ENCODE data around the gene RTBDN. TPM values are rescaled to one million over a fixed set of nuclear protein-coding genes. Genes with fewer than 3 reads are reported as not detected.
A peak's percentile ranks its signal among the peaks of the same experiment; 100 is the strongest.

RTBDN gene
- total RNA-seq, 4 donors from 2014 or later: not detected

DNA sequence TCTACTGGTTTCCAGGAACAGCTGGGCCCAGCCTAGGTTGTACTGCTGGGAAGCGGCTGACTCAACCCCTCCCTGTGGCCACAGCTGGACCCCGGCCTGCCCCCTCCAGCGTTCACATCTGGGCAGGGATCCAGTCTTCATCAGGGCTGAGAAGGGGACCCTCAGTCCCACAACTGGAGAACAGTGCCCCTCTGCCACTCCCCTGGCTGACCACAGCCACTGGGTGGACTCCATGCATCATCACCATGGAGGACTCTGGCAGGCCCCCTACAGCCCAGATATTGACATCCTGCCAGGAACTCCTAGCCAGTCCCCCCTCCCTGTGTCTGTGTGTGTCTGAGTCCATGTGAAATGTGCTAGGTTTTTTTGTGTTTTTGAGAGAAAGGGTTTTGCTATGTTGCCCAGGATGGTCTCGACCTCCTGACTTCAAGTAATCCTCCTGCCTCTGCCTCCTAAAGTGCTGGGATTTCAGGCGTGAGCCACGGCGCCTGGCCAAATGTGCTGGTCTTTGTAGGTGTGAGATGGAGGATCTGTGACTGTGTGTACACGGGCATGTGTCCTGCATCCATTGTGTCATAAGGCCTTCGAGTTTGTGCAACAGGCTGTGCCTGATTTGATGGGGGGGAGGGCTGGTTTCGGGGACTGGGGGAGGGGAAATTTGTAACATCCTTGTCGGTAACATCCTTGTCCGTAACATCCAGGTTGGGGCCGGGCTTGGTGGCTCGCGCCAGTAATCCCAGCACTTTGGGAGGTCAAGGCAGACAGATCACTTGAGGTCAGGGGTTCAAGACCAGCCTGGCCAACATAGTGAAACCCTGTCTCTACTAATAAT lies 55.0 kb downstream of the RTBDN start:
- intact Hi-C loops (cut with DNase I; ENCODE audit: low total_unique reads): no loop called here
- Histone ChIP-seq H3K4me1 (peaks cover 0 to 19% of the 10 kb centered on the region in 2 donors), H3K4me3 (peak overlapping the region in 1 of 2 donors; percentile 48)

GRCh38 chr19:12778905-12779161 lies 55.5 kb downstream of the RTBDN start:
- Histone ChIP-seq H3K27ac (peak overlapping the region; percentile 88 to 89), H3K4me3 (peak overlapping the region; percentile 43 to 48), H3K4me1 (peaks cover 0 to 18% of the 10 kb centered on the region in 2 donors), H3K9me3 (no peaks in the 10 kb centered on the region), H3K36me3 (no peaks in the 10 kb centered on the region), H3K27me3 (no peaks in the 10 kb centered on the region)
- TF ChIP-seq, protein P1, sequence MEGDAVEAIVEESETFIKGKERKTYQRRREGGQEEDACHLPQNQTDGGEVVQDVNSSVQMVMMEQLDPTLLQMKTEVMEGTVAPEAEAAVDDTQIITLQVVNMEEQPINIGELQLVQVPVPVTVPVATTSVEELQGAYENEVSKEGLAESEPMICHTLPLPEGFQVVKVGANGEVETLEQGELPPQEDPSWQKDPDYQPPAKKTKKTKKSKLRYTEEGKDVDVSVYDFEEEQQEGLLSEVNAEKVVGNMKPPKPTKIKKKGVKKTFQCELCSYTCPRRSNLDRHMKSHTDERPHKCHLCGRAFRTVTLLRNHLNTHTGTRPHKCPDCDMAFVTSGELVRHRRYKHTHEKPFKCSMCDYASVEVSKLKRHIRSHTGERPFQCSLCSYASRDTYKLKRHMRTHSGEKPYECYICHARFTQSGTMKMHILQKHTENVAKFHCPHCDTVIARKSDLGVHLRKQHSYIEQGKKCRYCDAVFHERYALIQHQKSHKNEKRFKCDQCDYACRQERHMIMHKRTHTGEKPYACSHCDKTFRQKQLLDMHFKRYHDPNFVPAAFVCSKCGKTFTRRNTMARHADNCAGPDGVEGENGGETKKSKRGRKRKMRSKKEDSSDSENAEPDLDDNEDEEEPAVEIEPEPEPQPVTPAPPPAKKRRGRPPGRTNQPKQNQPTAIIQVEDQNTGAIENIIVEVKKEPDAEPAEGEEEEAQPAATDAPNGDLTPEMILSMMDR (IDR thresholded peaks at IDR 0.05): no peak
- TF ChIP-seq POLR2A (IDR thresholded peaks at IDR 0.05): peak in 1 of 2 donors; percentile 6
- intact Hi-C loops (cut with DNase I; ENCODE audit: low total_unique reads): no loop called here
- no peak for DNase-seq

More for the DNA sequence above, 55.0 kb downstream of the RTBDN start:
- Histone ChIP-seq H3K9me3 (no peaks in the 10 kb centered on the region), H3K36me3 (no peaks in the 10 kb centered on the region), H3K27me3 (no peaks in the 10 kb centered on the region), H3K27ac (peak overlapping the region; percentile 88 to 89)
- TF ChIP-seq, protein P1 (IDR thresholded peaks at IDR 0.05): no peak
- peak in 1 of 2 donors; percentile 9 for TF ChIP-seq POLR2A (IDR thresholded peaks at IDR 0.05)
- peak; percentile 69 to 75 for DNase-seq

- DNase-seq: peak; percentile 72 to 76
- Histone ChIP-seq H3K27me3 (no peaks in the 10 kb centered on the region), H3K9me3 (no peaks in the 10 kb centered on the region), H3K36me3 (no peaks in the 10 kb centered on the region), H3K27ac (peak overlapping the region; percentile 88 to 89), H3K4me1 (peaks cover 0 to 12% of the 10 kb centered on the region in 2 donors), H3K4me3 (peak overlapping the region; percentile 43 to 48)
- intact Hi-C loops (cut with DNase I; ENCODE audit: low total_unique reads): no loop called here
- TF ChIP-seq, protein P1 (IDR thresholded peaks at IDR 0.05): no peak
- peak in 1 of 2 donors; percentile 31 for TF ChIP-seq POLR2A (IDR thresholded peaks at IDR 0.05)
These were observed 56.1 kb downstream of the RTBDN start for GRCh38 chr19:12778017-12778904.

DNA sequence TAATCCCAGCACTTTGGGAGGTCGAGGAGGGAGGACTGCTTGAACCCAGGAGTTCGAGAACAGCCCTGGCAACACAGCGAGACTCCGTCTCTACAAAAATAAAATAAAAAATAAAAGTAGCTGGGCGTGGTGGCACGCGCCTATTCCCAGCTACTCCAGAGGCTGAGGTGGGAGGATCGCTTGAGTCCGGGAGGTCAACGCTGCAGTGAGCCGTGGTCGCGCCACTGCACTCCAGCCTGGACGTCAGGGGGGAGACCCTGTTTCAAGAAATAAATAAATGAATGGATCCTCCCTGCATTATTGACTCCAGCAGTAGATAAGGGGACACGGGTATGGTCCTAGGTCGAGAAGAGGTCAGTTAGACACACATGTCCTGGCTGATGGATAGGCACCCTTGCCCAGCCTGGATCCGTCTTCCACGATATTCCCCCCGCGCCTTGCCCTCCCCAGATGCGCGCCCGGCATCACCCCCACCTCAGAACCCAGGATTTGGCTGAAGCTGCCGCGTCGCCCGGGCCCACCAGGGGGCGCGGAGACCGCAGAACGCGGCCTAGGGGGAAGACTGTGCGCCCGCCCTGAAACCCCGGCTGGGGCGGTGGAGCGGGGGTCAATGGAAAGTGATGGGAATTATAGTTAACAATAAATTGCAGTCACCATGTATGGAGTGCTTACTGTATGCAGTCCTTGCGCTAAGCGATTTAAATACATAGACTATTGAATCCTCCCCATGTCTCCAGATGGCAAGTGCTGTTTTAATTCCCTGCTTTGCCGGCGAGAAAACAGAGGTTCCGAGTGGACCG lies 57.0 kb downstream of the RTBDN start:
- peaks cover 0 to 11% of the 10 kb centered on the region in 2 donors for H3K4me1 ChIP-seq

More for the DNA sequence above, 57.0 kb downstream of the RTBDN start:
- TF ChIP-seq, protein P1 (IDR thresholded peaks at IDR 0.05): peak; percentile 96 to 98 (median 97)
- TF ChIP-seq POLR2A (IDR thresholded peaks at IDR 0.05): peak in 1 of 2 donors; percentile 38
- peak; percentile 75 to 83 for DNase-seq
- Histone ChIP-seq H3K9me3 (no peaks in the 10 kb centered on the region), H3K4me3 (peak overlapping the region; percentile 43 to 48), H3K27me3 (no peaks in the 10 kb centered on the region), H3K36me3 (no peaks in the 10 kb centered on the region), H3K27ac (peak overlapping the region; percentile 88 to 89)
- intact Hi-C loops (cut with DNase I; ENCODE audit: low total_unique reads): loop anchor here (2.0 kb wide), 1 partner anchor 15 kb away; no protein-coding TSS in a partner anchor

Small RNA genes lying within 50 kb of the gene (microRNA-seq; reads per million reads assigned to microRNA genes)
- gene MIR5684 (ENCODE audit: borderline microRNAs expressed, borderline replicate concordance) (not detected), gene MIR6794 (ENCODE audit: borderline microRNAs expressed, borderline replicate concordance) (not detected)

Small RNA genes lying within 50 kb of the gene (small RNA-seq; reads per million reads assigned to genes)
- gene MIR5684 (not detected), gene MIR6794 (not detected)

Other genes with a start within 250 kb of the RTBDN start
- 10 to 100 TPM in 2 of 4 donors, 1 to 10 TPM in 1, under 1 TPM in 1; 0.59 to 15.4 (median 8.1) TPM for gene ZNF490, start 223.8 kb downstream of the RTBDN start, total RNA-seq
- 10 to 100 TPM; 22.9 to 67.9 (median 37.1) TPM for gene ZNF791, start 223.7 kb downstream of the RTBDN start, total RNA-seq
- gene MAN2B1, start 167.8 kb downstream of the RTBDN start, total RNA-seq: 10 to 100 TPM; 15.9 to 54.1 (median 42.8) TPM
- gene WDR83, start 167.8 kb downstream of the RTBDN start, total RNA-seq: 10 to 100 TPM in 2 of 4 donors, 1 to 10 TPM in 2; 1.5 to 24.7 (median 8.5) TPM
- gene DHPS, start 152.7 kb downstream of the RTBDN start, total RNA-seq: 100 to 1,000 TPM in 2 of 4 donors, 10 to 100 TPM in 2; 70.9 to 125 (median 97.1) TPM
- not detected for gene GNG14, start 146.6 kb downstream of the RTBDN start, total RNA-seq
- 1 to 10 TPM in 2 of 4 donors, not detected in 2; 3.8 to 9.5 TPM for gene FBXW9, start 137.9 kb downstream of the RTBDN start, total RNA-seq
- 10 to 100 TPM; 29.7 to 92.9 (median 71.2) TPM for gene TNPO2, start 110.6 kb downstream of the RTBDN start, total RNA-seq
- 100 to 1,000 TPM in 3 of 4 donors, 10 to 100 TPM in 1; 88.8 to 490 (median 244) TPM for gene TRIR, start 99.9 kb downstream of the RTBDN start, total RNA-seq
- gene GET3, start 97.1 kb downstream of the RTBDN start, total RNA-seq: 10 to 100 TPM; 15.4 to 57.4 (median 36.4) TPM
- under 1 TPM in 2 of 4 donors, not detected in 2; 0.14 to 0.29 TPM for gene BEST2, start 82.8 kb downstream of the RTBDN start, total RNA-seq
- 10 to 100 TPM in 2 of 4 donors, 1 to 10 TPM in 1, under 1 TPM in 1; 0.59 to 37.5 (median 14.0) TPM for gene HOOK2, start 59.0 kb downstream of the RTBDN start, total RNA-seq
- gene JUNB, start 43.1 kb downstream of the RTBDN start, total RNA-seq: 100 to 1,000 TPM in 1 of 4 donors, 10 to 100 TPM in 3; 47.4 to 417 (median 81.5) TPM
- 100 to 1,000 TPM; 148 to 178 (median 163) TPM for gene PRDX2, start 32.8 kb downstream of the RTBDN start, total RNA-seq
- 1 to 10 TPM in 1 of 4 donors, not detected in 3; 4.1 TPM for gene THSD8, start 32.5 kb downstream of the RTBDN start, total RNA-seq
- 10 to 100 TPM in 1 of 4 donors, 1 to 10 TPM in 3; 2.3 to 18.9 (median 3.1) TPM for gene RNASEH2A, start 28.0 kb downstream of the RTBDN start, total RNA-seq
- gene MAST1, start 3.9 kb upstream of the RTBDN start, total RNA-seq: 1 to 10 TPM in 1 of 4 donors, not detected in 3; 1.2 TPM
- gene DNASE2, start 46.9 kb upstream of the RTBDN start, total RNA-seq: 10 to 100 TPM; 19.0 to 65.8 (median 31.0) TPM
- under 1 TPM in 2 of 4 donors, not detected in 2; 0.77 to 0.97 TPM for gene KLF1, start 52.6 kb upstream of the RTBDN start, total RNA-seq
- gene GCDH, start 56.6 kb upstream of the RTBDN start, total RNA-seq: 10 to 100 TPM in 3 of 4 donors, 1 to 10 TPM in 1; 6.8 to 47.9 (median 18.2) TPM
- gene SYCE2, start 84.7 kb upstream of the RTBDN start, total RNA-seq: under 1 TPM in 2 of 4 donors, not detected in 2; 0.41 to 0.49 TPM
- 10 to 100 TPM in 2 of 4 donors, 1 to 10 TPM in 2; 4.6 to 47.8 (median 20.5) TPM for gene FARSA, start 99.1 kb upstream of the RTBDN start, total RNA-seq
- 100 to 1,000 TPM; 166 to 616 (median 392) TPM for gene CALR, start 104.0 kb upstream of the RTBDN start, total RNA-seq
- 100 to 1,000 TPM in 1 of 4 donors, 10 to 100 TPM in 3; 13.3 to 105 (median 64.4) TPM for gene RAD23A, start 111.3 kb upstream of the RTBDN start, total RNA-seq
- 10 to 100 TPM in 2 of 4 donors, 1 to 10 TPM in 2; 3.3 to 76.8 (median 12.8) TPM for gene GADD45GIP1, start 122.6 kb upstream of the RTBDN start, total RNA-seq
- under 1 TPM in 1 of 4 donors, not detected in 3; 0.14 TPM for gene DAND5, start 135.0 kb upstream of the RTBDN start, total RNA-seq
- gene NFIX, start 160.9 kb upstream of the RTBDN start, total RNA-seq: 100 to 1,000 TPM in 2 of 4 donors, 10 to 100 TPM in 2; 27.4 to 381 (median 78.4) TPM